HepG2 (cell line): ENCODE results near the gene RBCK1. TPM values are rescaled to one million over a fixed set of nuclear protein-coding genes. Genes with fewer than 3 reads are reported as not detected.
A peak's percentile ranks its signal among the peaks of the same experiment; 100 is the strongest.

ENCODE experiments used
- BATF2 ChIP-seq: sonication (generic); formaldehyde crosslinking; IDR thresholded peaks from 2 replicates; pipeline ENCODE4 v1.8.0; 2022; ENCODE audit warnings: mild to moderate bottlenecking, missing genetic modification reagents, moderate library complexity
- CBX1 ChIP-seq: IDR thresholded peaks from one replicate; pipeline ENCODE4 v1.6.1; 2016; ENCODE audit warnings: antibody characterized with exemption, low read depth
- GRHL1 ChIP-seq: sonication (generic); formaldehyde crosslinking; conservative IDR thresholded peaks from 2 replicates; pipeline ENCODE4 v1.8.0; 2022; ENCODE audit warnings: missing genetic modification reagents
- IKZF1 ChIP-seq: fragments of 450-650 bp; IDR thresholded peaks from 2 replicates; pipeline ENCODE4 v1.7.1; 2016
- JUN ChIP-seq: sonication (generic); formaldehyde crosslinking; IDR thresholded peaks from 2 replicates; pipeline ENCODE4 v1.4.0; 2020; ENCODE audit warnings: mild to moderate bottlenecking, missing genetic modification reagents
- MNT ChIP-seq: fragments of 450-650 bp; IDR thresholded peaks from 2 replicates; pipeline ENCODE4 v1.6.1; 2016
- NCOR1 ChIP-seq: fragments of 200-600 bp; sonication (generic); IDR thresholded peaks from 2 replicates; pipeline ENCODE4 v1.7.0; 2017; ENCODE audit warnings: antibody characterized with exemption, low read length, borderline replicate concordance
- PRDM15 ChIP-seq: sonication (generic); formaldehyde crosslinking; IDR thresholded peaks from 2 replicates; pipeline ENCODE4 v1.4.0; 2020; ENCODE audit warnings: missing genetic modification reagents
- SCMH1 ChIP-seq: sonication (generic); formaldehyde crosslinking; IDR thresholded peaks from 2 replicates; pipeline ENCODE4 v1.9.0; 2021; ENCODE audit warnings: missing genetic modification reagents, mild to moderate bottlenecking, borderline replicate concordance
- TFE3 ChIP-seq: IDR thresholded peaks from 2 replicates; pipeline ENCODE4 v1.6.1; 2016
- THAP9 ChIP-seq: sonication (generic); formaldehyde crosslinking; IDR thresholded peaks from 2 replicates; pipeline ENCODE4; 2020; ENCODE audit warnings: missing genetic modification reagents, mild to moderate bottlenecking, borderline replicate concordance
- ZBTB7A ChIP-seq: sonication (generic); formaldehyde crosslinking; IDR thresholded peaks from 2 replicates; pipeline ENCODE4 v1.8.0; 2022; ENCODE audit warnings: mild to moderate bottlenecking, missing genetic modification reagents
- ZNF24 ChIP-seq: fragments of 450-650 bp; IDR thresholded peaks from 2 replicates; pipeline ENCODE4 v1.6.1; 2017; ENCODE audit warnings: antibody characterized with exemption, mild to moderate bottlenecking
- polyA plus RNA-seq, 8 experiments: library from polyadenylated mRNA; depleted of rRNA in 3 of 8; stranded (reverse) in 7 of 8; unstranded in 1 of 8; fragments of >200 nt; fragmentation: Illumina TruSeq in 4 of 8; extraction: Trizol in 4 of 8; gene quantifications; 2 replicates each; pipeline versions ENCODE4 v1.2.1 to v1.2.3, GENCODE V29; 2011 to 2016; ENCODE audit warnings: low read depth in 4 of 8, missing spikeins in 1 of 8, mixed read lengths in 1 of 8; ENCODE audit not compliant: insufficient read depth in 1 of 8
- total RNA-seq, 5 experiments: library from RNA; depleted of rRNA; stranded (reverse); fragments of >200 nt; fragmentation: Illumina TruSeq; extraction: Trizol; gene quantifications; 2 replicates each; pipeline ENCODE4 v1.2.3, GENCODE V29; 2016; ENCODE audit warnings: low read depth in 1 of 5

Gene RBCK1
- total and polyA plus RNA-seq, 2 of the 13 experiments (the other 11 are each of a cell fraction or from before 2014, with no cell fraction given), result 149 to 215 TPM

GRCh38 chr20:401682-402495 lies 6.2 kb upstream of the RBCK1 start (continued):
- TF ChIP-seq MNT (peak; percentile 47), THAP9 (CRISPR knock-in tag) (no peak), NCOR1 (peak; percentile 64; the same call in 1 of the 2 replicates), ZNF24 (peak; percentile 28; the same call in 1 of the 2 replicates), SCMH1 (no peak), PRDM15 (peak; percentile 46; the same call in 1 of the 2 replicates), BATF2 (no peak), CBX1 (no peak), TFE3 (peak; percentile 95), JUN (peak; percentile 98), ZBTB7A (CRISPR knock-in tag) (no peak), IKZF1 (no peak), GRHL1 (CRISPR knock-in tag) (no peak)
